Karpas-422 (cell line): ENCODE data around the gene ZBTB11. TPM values are rescaled to one million over a fixed set of nuclear protein-coding genes. Genes with fewer than 3 reads are reported as not detected.
"Not testable (repeated sequence)": the region's sequence is repeated elsewhere in the genome, so short reads cannot be mapped to it uniquely, and the experiment has no call there.

ENCODE experiments used
- DNase-seq: peaks from one replicate; pipeline ENCODE4 v3.0.0-alpha.2; 2015
- H2AFZ ChIP-seq: fragments of 200-600 bp; sonication (generic); 2 replicates; pipeline ENCODE4 v1.6.1; 2014; ENCODE audit warnings: antibody characterized with exemption, low read length, mixed read lengths
- H3K27ac ChIP-seq: fragments of 200-600 bp; sonication (generic); 2 replicates; pipeline ENCODE4 v1.5.1; 2014; ENCODE audit warnings: mild to moderate bottlenecking, low read length, moderate library complexity
- H3K27me3 ChIP-seq: fragments of 200-600 bp; sonication (generic); 2 replicates; pipeline ENCODE4 v1.6.1; 2014; ENCODE audit warnings: low read length, mixed read lengths
- H3K36me3 ChIP-seq: fragments of 200-600 bp; sonication (generic); 2 replicates; pipeline ENCODE4 v1.6.1; 2014; ENCODE audit warnings: low read length, mixed read lengths; ENCODE audit not compliant: insufficient read depth
- H3K4me1 ChIP-seq: fragments of 200-600 bp; sonication (generic); 2 replicates; pipeline ENCODE4 v1.6.1; 2014; ENCODE audit warnings: mild to moderate bottlenecking, low read length, mixed read lengths
- H3K4me2 ChIP-seq: fragments of 200-600 bp; sonication (generic); 2 replicates; pipeline ENCODE4 v1.6.1; 2014; ENCODE audit warnings: low read length, low read depth, mild to moderate bottlenecking; ENCODE audit not compliant: poor library complexity, severe bottlenecking
- H3K4me3 ChIP-seq: fragments of 200-600 bp; sonication (generic); 2 replicates; pipeline ENCODE4 v1.5.1; 2014; ENCODE audit warnings: mild to moderate bottlenecking, antibody characterized with exemption, low read length, mixed read lengths
- H3K79me2 ChIP-seq: fragments of 200-600 bp; sonication (generic); 2 replicates; pipeline ENCODE4 v1.6.1; 2014; ENCODE audit warnings: mild to moderate bottlenecking, low read length, mixed read lengths
- H3K9ac ChIP-seq: fragments of 200-600 bp; sonication (generic); 2 replicates; pipeline ENCODE4 v1.6.0; 2014; ENCODE audit warnings: low read length
- H3K9me2 ChIP-seq: fragments of 200-600 bp; sonication (generic), shearing (Covaris generic); replicated peaks from 2 replicates; pipeline ENCODE4 v1.6.0; 2014; ENCODE audit warnings: mild to moderate bottlenecking, low read length, moderate library complexity; ENCODE audit not compliant: insufficient read depth
- H3K9me3 ChIP-seq: fragments of 300-700, 200-600 bp; sonication (generic); 2 replicates; pipeline ENCODE4 v1.6.1; 2014; ENCODE audit warnings: low read length, mixed read lengths
- H4K20me1 ChIP-seq: fragments of 200-600 bp; sonication (generic); 2 replicates; pipeline ENCODE4 v1.6.1; 2014; ENCODE audit warnings: mild to moderate bottlenecking, antibody characterized with exemption, low read length, low read depth; ENCODE audit not compliant: insufficient read depth
- total RNA-seq: library from RNA; depleted of rRNA; stranded (reverse); fragments of >200 nt; shearing (Covaris generic); gene quantifications from 2 replicates; pipeline ENCODE4 v1.2.3, GENCODE V29; 2014; ENCODE audit warnings: low replicate concordance

Gene ZBTB11
- total RNA-seq, 1 experiment from 2014 or later: 28.9 TPM

DNA sequence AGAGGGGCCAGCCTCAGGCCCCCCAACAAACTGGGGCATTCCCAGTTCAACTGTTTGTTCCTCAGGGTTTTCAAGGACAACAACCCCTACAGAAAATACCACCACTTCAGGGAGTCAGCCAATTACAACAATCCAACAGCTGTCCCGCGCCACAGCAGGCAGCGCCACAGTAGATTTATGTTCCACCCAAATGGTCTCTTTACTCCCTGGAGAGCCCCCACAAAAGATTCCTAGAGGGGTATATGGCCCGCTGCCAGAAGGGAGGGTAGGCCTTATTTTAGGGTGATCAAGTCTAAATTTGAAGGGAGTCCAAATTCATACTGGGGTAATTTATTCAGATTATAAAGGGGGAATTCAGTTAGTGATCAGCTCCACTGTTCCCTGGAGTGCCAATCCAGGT lies 17.9 kb upstream of the ZBTB11 start:
- not testable (repeated sequence) for H2AFZ ChIP-seq, H3K9ac ChIP-seq, H3K4me2 ChIP-seq, H3K36me3 ChIP-seq, H3K27me3 ChIP-seq, H3K4me3 ChIP-seq, H3K27ac ChIP-seq, H4K20me1 ChIP-seq, DNase-seq, H3K9me3 ChIP-seq, H3K79me2 ChIP-seq, H3K9me2 ChIP-seq
- peaks cover 19% of the 10 kb centered on the region for H3K4me1 ChIP-seq

DNA sequence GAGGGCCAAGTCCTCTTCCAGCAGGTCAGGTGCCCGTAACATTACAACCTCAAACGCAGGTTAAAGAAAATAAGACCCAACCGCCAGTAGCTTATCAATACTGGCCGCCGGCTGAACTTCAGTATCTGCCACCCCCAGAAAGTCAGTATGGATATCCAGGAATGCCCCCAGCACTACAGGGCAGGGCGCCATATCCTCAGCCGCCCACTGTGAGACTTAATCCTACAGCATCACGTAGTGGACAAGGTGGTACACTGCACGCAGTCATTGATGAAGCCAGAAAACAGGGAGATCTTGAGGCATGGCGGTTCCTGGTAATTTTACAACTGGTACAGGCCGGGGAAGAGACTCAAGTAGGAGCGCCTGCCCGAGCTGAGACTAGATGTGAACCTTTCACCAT lies 16.6 kb upstream of the ZBTB11 start:
- H3K4me1 ChIP-seq: peaks cover 19% of the 10 kb centered on the region

DNA sequence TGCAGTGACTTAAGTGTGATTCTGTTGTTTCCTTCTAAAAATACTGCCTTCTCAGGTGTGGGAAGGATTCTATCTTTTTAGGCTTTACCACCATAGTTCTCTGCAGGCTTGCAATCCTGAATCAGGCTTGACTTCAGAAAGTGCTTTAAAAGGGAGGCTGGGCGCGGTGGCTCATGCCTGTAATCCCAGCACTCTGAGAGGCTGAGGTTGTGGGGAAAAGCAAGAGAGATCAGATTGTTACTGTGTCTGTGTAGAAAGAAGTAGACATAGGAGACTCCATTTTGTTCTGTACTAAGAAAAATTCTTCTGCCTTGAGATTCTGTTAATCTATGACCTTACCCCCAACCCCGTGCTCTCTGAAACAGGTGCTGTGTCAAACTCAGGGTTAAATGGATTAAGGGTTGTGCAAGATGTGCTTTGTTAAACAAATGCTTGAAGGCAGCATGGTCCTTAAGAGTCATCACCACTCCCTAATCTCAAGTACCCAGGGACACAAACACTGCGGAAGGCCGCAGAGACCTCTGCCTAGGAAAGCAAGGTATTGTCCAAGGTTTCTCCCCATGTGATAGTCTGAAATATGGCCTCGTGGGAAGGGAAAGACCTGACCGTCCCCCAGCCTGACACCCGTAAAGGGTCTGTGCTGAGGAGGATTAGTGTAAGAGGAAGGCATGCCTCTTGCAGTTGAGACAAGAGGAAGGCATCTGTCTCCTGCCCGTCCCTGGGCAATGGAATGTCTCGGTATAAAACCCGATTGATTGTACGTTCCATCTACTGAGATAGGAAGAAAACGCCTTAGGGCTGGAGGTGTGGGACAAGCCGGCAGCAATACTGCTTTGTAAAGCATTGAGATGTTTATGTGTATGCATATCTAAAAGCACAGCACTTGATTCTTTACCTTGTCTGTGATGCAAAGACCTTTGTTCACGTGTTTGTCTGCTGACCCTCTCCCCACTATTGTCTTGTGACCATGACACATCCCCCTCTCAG lies 15.0 kb upstream of the ZBTB11 start:
- H2AFZ ChIP-seq: peak overlapping the region; percentile 79; the same call in 1 of the 2 replicates
- DNase-seq, H4K20me1 ChIP-seq, H3K9me2 ChIP-seq, H3K27me3 ChIP-seq, H3K36me3 ChIP-seq, H3K9me3 ChIP-seq, H3K79me2 ChIP-seq: not testable (repeated sequence)
- H3K4me3 ChIP-seq: 0 out of 2 replicates have a peak overlapping the region, but pooled peaks have one; percentile 12
- H3K4me1 ChIP-seq: peaks cover 27% of the 10 kb centered on the region
- peak overlapping the region; percentile 77 for H3K27ac ChIP-seq
- H3K9ac ChIP-seq: peak overlapping the region; percentile 34
- peak overlapping the region; percentile 47 for H3K4me2 ChIP-seq

More for the DNA sequence above, 16.6 kb upstream of the ZBTB11 start:
- not testable (repeated sequence) for H3K4me3 ChIP-seq, H3K9ac ChIP-seq, H3K27me3 ChIP-seq, H3K36me3 ChIP-seq, H4K20me1 ChIP-seq, H3K9me2 ChIP-seq, H3K9me3 ChIP-seq, H2AFZ ChIP-seq, H3K79me2 ChIP-seq, H3K27ac ChIP-seq
- DNase-seq: peak; percentile 85
- peak overlapping the region; percentile 45 for H3K4me2 ChIP-seq

- no peaks in the 10 kb centered on the region for H3K9me3 ChIP-seq
- H2AFZ ChIP-seq: peak overlapping the region; percentile 42; the same call in 1 of the 2 replicates
- H3K27ac ChIP-seq: peak overlapping the region; percentile 77
- H3K4me2 ChIP-seq: no peak overlapping the region
- peaks cover 27% of the 10 kb centered on the region for H3K4me1 ChIP-seq
- H3K27me3 ChIP-seq: no peaks in the 10 kb centered on the region
- H4K20me1 ChIP-seq: peaks cover 2% of the 10 kb centered on the region
- peaks cover 9% of the 10 kb centered on the region for H3K79me2 ChIP-seq
- H3K9me2 ChIP-seq: no peaks in the 10 kb centered on the region
- H3K36me3 ChIP-seq: peaks cover 2% of the 10 kb centered on the region
- H3K4me3 ChIP-seq: no peak overlapping the region
- DNase-seq: no peak
- H3K9ac ChIP-seq: peak overlapping the region; percentile 20; the same call in 1 of the 2 replicates
These were observed 14.0 kb upstream of the ZBTB11 start for GRCh38 chr3:101690972-101691371.

DNA sequence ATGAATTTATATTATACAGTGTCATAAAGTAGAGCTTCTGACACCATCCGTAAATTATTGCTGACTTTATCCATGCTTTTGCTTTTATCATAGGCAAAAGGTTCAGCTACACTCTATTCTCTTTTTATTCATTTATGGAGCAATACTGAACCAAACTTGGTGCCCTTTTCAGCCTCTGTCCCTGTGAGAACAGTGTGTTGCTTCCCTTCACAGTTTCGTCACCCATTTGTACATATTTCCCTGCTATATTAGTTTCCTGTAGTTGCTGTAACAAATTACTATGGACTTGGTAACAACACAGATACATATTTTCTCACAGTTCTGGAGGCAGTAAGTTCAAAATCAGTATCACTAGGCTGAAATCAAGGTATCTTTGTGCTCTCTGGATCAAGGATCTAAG lies 12.4 kb upstream of the ZBTB11 start:
- H3K79me2 ChIP-seq: peaks cover 26% of the 10 kb centered on the region

DNA sequence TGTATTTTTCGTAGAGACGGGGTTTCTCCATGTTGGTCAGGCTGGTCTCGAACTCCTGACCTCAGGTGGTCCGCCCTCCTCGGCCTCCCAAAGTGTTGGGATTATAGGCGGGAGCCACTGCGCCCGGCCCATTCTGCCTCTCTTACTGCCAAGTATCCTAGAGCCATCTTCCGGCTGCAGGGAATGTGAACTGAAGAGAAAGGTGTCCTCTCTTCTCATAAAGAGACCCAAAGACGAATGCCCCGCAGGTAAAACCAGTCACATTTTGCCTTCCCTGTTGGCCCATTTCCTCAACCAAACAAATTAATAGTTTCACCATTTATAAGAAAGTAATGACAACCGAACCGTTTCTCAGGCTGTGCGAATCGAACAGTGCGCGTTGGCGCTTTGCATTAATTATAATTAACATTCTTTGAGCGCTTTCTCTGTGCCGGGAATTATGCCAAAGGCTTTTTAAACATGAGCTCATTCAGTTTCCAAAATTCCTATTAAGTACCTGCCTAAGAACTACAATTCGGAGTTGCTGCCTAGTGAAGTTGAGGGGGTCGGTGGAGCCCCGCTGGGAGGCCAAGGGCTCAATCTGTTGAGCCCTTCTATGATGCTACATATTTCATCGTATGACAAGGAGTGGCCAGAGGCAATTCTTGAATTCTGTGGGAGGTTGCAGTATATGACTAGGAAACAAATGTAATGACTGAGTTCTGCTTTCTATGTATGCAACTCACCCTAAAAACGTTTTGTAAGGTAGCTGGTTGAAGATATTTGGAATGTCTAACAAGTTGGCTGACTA lies 10.4 kb upstream of the ZBTB11 start:
- Histone ChIP-seq H4K20me1 (peaks cover 24% of the 10 kb centered on the region), H3K27me3 (no peaks in the 10 kb centered on the region), H3K9me3 (no peaks in the 10 kb centered on the region), H2AFZ (no peak overlapping the region), H3K9me2 (no peaks in the 10 kb centered on the region), H3K9ac (peak overlapping the region; percentile 97), H3K79me2 (peaks cover 40% of the 10 kb centered on the region), H3K4me2 (peak overlapping the region; percentile 99), H3K4me1 (peaks cover 43% of the 10 kb centered on the region), H3K4me3 (peak overlapping the region; percentile 98), H3K27ac (no peak overlapping the region), H3K36me3 (peaks cover 38% of the 10 kb centered on the region)
- no peak for DNase-seq

More for the DNA sequence above, 12.4 kb upstream of the ZBTB11 start:
- Histone ChIP-seq H3K27ac (no peak overlapping the region), H3K9me2 (no peaks in the 10 kb centered on the region), H4K20me1 (peaks cover 17% of the 10 kb centered on the region), H3K9me3 (no peaks in the 10 kb centered on the region), H2AFZ (no peak overlapping the region), H3K4me1 (peaks cover 42% of the 10 kb centered on the region), H3K4me3 (no peak overlapping the region), H3K9ac (no peak overlapping the region), H3K36me3 (peaks cover 19% of the 10 kb centered on the region), H3K4me2 (no peak overlapping the region), H3K27me3 (no peaks in the 10 kb centered on the region)
- no peak for DNase-seq

DNA sequence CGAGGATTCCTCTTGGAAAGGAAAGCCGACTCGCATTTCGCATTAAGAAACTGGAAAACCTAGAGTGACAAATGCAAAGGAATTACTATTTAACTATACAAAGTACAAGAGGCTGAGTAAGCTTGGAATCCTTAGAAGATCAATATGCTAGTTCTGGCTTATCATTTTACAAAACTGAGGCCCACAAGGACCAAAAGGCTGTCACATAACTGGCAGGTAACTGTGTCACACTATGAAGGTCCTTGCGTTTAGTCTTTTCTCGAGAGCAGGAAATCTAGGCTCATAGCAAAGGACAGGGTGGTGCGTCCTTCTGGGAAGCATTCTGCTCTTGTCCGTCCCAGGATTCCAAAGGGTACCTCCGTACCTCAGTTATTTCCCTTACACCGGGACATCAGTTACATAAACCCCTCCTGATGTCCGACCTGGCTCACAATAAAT lies 9.0 kb upstream of the ZBTB11 start:
- H3K4me1 ChIP-seq: peaks cover 31% of the 10 kb centered on the region
- peaks cover 34% of the 10 kb centered on the region for H4K20me1 ChIP-seq
- no peaks in the 10 kb centered on the region for H3K27me3 ChIP-seq
- peak; percentile 62 for DNase-seq
- H3K36me3 ChIP-seq: peaks cover 52% of the 10 kb centered on the region
- H3K79me2 ChIP-seq: peaks cover 40% of the 10 kb centered on the region
- no peaks in the 10 kb centered on the region for H3K9me2 ChIP-seq
- H3K9ac ChIP-seq: peak overlapping the region; percentile 97
- H2AFZ ChIP-seq: no peak overlapping the region
- no peaks in the 10 kb centered on the region for H3K9me3 ChIP-seq
- peak overlapping the region; percentile 99 for H3K4me2 ChIP-seq
- peak overlapping the region; percentile 84 for H3K27ac ChIP-seq
- H3K4me3 ChIP-seq: peak overlapping the region; percentile 98

DNA sequence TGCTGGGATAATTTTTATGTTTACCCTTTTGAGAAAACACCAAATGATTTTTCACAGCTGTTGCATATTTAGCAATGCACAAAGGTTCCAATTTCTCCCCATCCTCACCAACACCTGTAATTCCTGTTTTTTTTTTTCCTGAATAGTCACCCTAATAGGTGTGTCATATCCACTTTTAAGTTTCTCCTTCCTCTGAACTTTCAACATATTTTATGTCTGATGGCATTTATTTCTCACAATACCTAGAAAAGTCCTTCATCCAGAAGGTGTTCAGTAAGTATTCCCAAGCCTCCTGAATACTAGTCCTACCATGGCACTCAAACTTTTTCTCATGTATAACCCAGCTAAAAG lies 8.1 kb upstream of the ZBTB11 start:
- no peaks in the 10 kb centered on the region for H3K9me2 ChIP-seq
- H3K9me3 ChIP-seq: no peaks in the 10 kb centered on the region
- H3K36me3 ChIP-seq: peaks cover 60% of the 10 kb centered on the region
- peak overlapping the region; percentile 99 for H3K4me2 ChIP-seq
- H3K27me3 ChIP-seq: no peaks in the 10 kb centered on the region
- H3K4me1 ChIP-seq: peaks cover 28% of the 10 kb centered on the region
- H3K79me2 ChIP-seq: peaks cover 40% of the 10 kb centered on the region
- peaks cover 34% of the 10 kb centered on the region for H4K20me1 ChIP-seq
- H2AFZ ChIP-seq: no peak overlapping the region
- H3K4me3 ChIP-seq: peak overlapping the region; percentile 98
- peak overlapping the region; percentile 84 for H3K27ac ChIP-seq
- DNase-seq: no peak
- peak overlapping the region; percentile 97 for H3K9ac ChIP-seq
